SU-DHL-6 (cell line): ENCODE data around the gene UBAC2.

Experiments
- H2AFZ ChIP-seq: fragments of 200-600 bp; sonication (generic); 2 replicates; pipeline ENCODE4 v1.6.1; 2014; ENCODE audit warnings: low read depth, mild to moderate bottlenecking, moderate library complexity, mixed read lengths, antibody characterized with exemption, low read length; ENCODE audit not compliant: severe bottlenecking
- H3F3A ChIP-seq: fragments of 200-600 bp; shearing (Covaris generic); 2 replicates; pipeline ENCODE4 v1.6.0; 2016; ENCODE audit warnings: antibody characterized with exemption, mild to moderate bottlenecking; ENCODE audit not compliant: insufficient read depth
- H3K27ac ChIP-seq: fragments of 200-600 bp; sonication (generic); 2 replicates; pipeline ENCODE4 v1.5.1; 2016; ENCODE audit warnings: low read depth, mild to moderate bottlenecking, low read length, moderate library complexity, mixed read lengths
- H3K27me3 ChIP-seq: fragments of 200-600 bp; sonication (generic), shearing (Covaris generic); 2 replicates; pipeline ENCODE4 v1.6.0; 2014; ENCODE audit warnings: mild to moderate bottlenecking, low read length
- H3K36me3 ChIP-seq: fragments of 200-600 bp; sonication (generic); 2 replicates; pipeline ENCODE4 v1.6.1; 2014; ENCODE audit warnings: mild to moderate bottlenecking, low read length, mixed read lengths
- H3K4me2 ChIP-seq: fragments of 300-600, 200-600 bp; shearing (Covaris generic), sonication (generic); 2 replicates; pipeline ENCODE4 v1.6.0; 2014; ENCODE audit warnings: low read length, low read depth, mild to moderate bottlenecking; ENCODE audit not compliant: poor library complexity, severe bottlenecking
- H3K4me3 ChIP-seq: fragments of 200-600 bp; sonication (generic); 2 replicates; pipeline ENCODE4 v1.5.1; 2014; ENCODE audit warnings: antibody characterized with exemption, low read length, mild to moderate bottlenecking, mixed read lengths; ENCODE audit not compliant: insufficient read depth, poor library complexity, severe bottlenecking
- H3K79me2 ChIP-seq: fragments of 200-600 bp; sonication (generic); 2 replicates; pipeline ENCODE4 v1.6.1; 2014; ENCODE audit warnings: mild to moderate bottlenecking, low read length, moderate library complexity; ENCODE audit not compliant: insufficient read depth
- H3K9ac ChIP-seq: fragments of 200-600 bp; sonication (generic); 2 replicates; pipeline ENCODE4 v1.7.0; 2014; ENCODE audit warnings: mild to moderate bottlenecking, low read length
- H3K9me2 ChIP-seq: fragments of 200-600 bp; sonication (generic); replicated peaks from 2 replicates; pipeline ENCODE4 v1.6.1; 2014; ENCODE audit warnings: low read length; ENCODE audit not compliant: insufficient read depth
- H3K9me3 ChIP-seq: fragments of 200-600 bp; sonication (generic); 2 replicates; pipeline ENCODE4 v1.6.1; 2014; ENCODE audit warnings: low read length, mixed read lengths; ENCODE audit not compliant: insufficient read depth
- H4K20me1 ChIP-seq: fragments of 200-600 bp; sonication (generic); 2 replicates; pipeline ENCODE4 v1.6.1; 2014; ENCODE audit warnings: low read depth, mild to moderate bottlenecking, antibody characterized with exemption, low read length, moderate library complexity, mixed read lengths
- CTCF ChIP-seq: fragments of 200-600 bp; sonication (generic); IDR thresholded peaks from one replicate; pipeline ENCODE4 v1.5.1; 2017; ENCODE audit warnings: antibody characterized with exemption, mild to moderate bottlenecking, low read length, moderate library complexity; ENCODE audit not compliant: insufficient read depth, poor library complexity, severe bottlenecking
- EZH2phosphoT487 ChIP-seq: fragments of 200-600 bp; sonication (generic), shearing (Covaris generic); conservative IDR thresholded peaks from 2 replicates; pipeline ENCODE4 v1.6.1; 2018; ENCODE audit warnings: mild to moderate bottlenecking, antibody characterized with exemption, low read length, moderate library complexity, mixed read lengths

UBAC2 gene

GRCh38 chr13:99416411-99417121, 215.9 kb downstream of the UBAC2 start:
- no peak overlapping the region for H3K27ac ChIP-seq
- no peak overlapping the region for H3K4me2 ChIP-seq
- H3K27me3 ChIP-seq = no peaks in the 10 kb centered on the region
- H3K9me2 ChIP-seq = no peaks in the 10 kb centered on the region
- no peaks in the 10 kb centered on the region for H3K36me3 ChIP-seq
- H3K4me3 ChIP-seq = no peak overlapping the region
- no peak overlapping the region for H3K9ac ChIP-seq
- TF ChIP-seq EZH2phosphoT487 (no peak), CTCF (no peak)
- no peaks in the 10 kb centered on the region for H3K9me3 ChIP-seq
- H3F3A ChIP-seq = no peaks in the 10 kb centered on the region
- H4K20me1 ChIP-seq = no peaks in the 10 kb centered on the region
- no peak overlapping the region for H2AFZ ChIP-seq
- no peaks in the 10 kb centered on the region for H3K79me2 ChIP-seq

DNA sequence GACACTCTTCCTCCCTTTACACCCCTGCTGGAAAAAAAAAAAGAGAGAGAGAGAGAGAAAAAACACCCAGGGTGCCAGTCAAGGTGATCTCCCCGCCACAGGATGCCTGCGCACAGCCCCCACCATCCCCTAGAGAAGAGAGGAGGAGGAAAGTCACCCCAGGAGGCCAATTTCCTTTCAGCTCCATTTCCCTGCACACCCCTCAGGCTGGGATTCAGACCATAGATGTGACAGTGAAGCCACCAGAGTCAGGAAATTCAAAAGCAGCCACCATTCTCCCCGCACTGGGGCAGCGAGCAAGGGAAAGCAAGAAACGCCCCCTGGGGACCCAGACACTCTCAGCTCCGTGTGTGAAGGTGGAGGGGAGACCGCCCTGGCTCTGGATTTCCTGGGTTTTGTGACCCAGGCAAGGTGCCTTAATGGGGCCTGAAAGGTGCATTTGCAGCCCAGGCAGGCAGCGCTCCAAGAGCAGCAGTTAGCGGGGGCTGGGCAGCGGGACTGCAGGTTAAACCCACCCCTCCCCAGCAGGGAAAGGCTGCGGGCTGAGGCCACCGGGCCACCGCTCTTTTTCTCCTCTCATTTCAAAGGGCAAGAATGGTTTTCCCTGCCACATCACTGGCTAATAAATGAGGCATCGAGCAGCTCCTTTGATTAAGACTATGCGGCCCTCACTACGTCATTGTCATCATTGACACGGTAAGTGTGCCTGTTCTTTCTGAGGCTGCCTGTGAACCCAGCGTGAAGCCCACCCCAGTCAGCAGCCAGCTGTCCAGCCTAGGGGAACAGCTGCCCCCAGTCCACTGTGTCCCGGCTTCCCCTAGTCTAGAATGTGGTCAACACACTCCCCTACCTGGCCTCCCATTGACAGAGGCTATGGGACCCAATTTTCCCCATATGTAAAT, 216.8 kb downstream of the UBAC2 start:
- Histone ChIP-seq H3K27me3 (no peaks in the 10 kb centered on the region), H2AFZ (no peak overlapping the region), H3K4me3 (no peak overlapping the region), H3K9ac (no peak overlapping the region), H3K9me2 (no peaks in the 10 kb centered on the region), H4K20me1 (no peaks in the 10 kb centered on the region), H3K27ac (no peak overlapping the region), H3K36me3 (no peaks in the 10 kb centered on the region), H3K4me2 (no peak overlapping the region), H3K79me2 (no peaks in the 10 kb centered on the region), H3K9me3 (no peaks in the 10 kb centered on the region), H3F3A (no peaks in the 10 kb centered on the region)
- no peak for TF ChIP-seq CTCF
- no peak for TF ChIP-seq EZH2phosphoT487

DNA sequence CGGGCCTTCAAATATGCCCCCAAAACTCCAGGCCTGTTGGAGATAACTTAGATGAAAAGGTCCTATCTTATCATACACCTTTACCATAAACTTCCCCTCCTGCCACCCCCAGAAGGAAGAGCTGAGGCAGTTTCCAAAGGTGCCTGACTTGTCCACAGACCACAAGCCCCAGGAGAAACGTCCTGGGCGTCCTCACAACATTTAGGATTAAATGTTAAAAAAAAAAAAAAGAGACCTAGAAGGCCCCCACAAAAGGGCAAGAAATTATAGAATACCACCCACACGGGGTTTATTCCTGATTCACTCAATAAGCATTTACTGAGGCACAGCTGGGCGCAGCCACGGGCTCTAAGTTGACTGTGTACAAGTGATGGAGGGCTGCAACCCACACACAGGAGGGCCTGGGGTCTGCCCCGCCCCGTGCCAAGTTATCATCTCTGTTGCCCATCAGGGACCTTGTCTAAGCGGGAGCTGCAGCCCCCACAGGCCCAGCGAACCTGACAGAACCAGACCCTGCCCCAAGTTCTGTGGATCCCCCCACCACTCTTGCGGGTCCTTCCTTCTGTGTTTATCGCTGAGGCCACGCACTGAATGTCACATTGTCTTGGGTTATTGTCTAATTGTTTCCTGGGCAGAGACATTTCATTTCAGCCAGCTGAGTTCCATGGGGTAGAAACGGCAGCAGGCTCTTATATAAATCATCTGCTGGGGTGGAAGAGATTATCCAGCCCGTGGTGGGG, 217.6 kb downstream of the UBAC2 start:
- no peaks in the 10 kb centered on the region for H4K20me1 ChIP-seq
- no peak overlapping the region for H3K4me3 ChIP-seq
- no peak overlapping the region for H3K4me2 ChIP-seq
- H3K27ac ChIP-seq = no peak overlapping the region
- no peak overlapping the region for H3K9ac ChIP-seq
- H3F3A ChIP-seq = no peaks in the 10 kb centered on the region
- no peaks in the 10 kb centered on the region for H3K27me3 ChIP-seq
- no peaks in the 10 kb centered on the region for H3K9me3 ChIP-seq
- no peaks in the 10 kb centered on the region for H3K36me3 ChIP-seq
- no peaks in the 10 kb centered on the region for H3K9me2 ChIP-seq
- no peaks in the 10 kb centered on the region for H3K79me2 ChIP-seq
- no peak for TF ChIP-seq EZH2phosphoT487
- TF ChIP-seq CTCF = no peak
- no peak overlapping the region for H2AFZ ChIP-seq
